Retinal pigment epithelial cell (primary cell): ENCODE data around the gene C1QTNF12.

ENCODE experiments used
- DNase-seq: peaks from one replicate; pipeline ENCODE4 v3.0.0-alpha.2; 2010; ENCODE audit warnings: low read depth
- H3K4me3 ChIP-seq: 2 replicates; pipeline ENCODE4 v1.5.1; 2011; ENCODE audit warnings: mild to moderate bottlenecking, low read length, control low read depth, moderate library complexity
- TF ChIP-seq, protein P1 (sequence below): conservative IDR thresholded peaks from 2 replicates; pipeline ENCODE4 v1.5.1; 2011; ENCODE audit warnings: low read depth, low read length, control low read depth, inconsistent platforms

C1QTNF12 gene

DNA sequence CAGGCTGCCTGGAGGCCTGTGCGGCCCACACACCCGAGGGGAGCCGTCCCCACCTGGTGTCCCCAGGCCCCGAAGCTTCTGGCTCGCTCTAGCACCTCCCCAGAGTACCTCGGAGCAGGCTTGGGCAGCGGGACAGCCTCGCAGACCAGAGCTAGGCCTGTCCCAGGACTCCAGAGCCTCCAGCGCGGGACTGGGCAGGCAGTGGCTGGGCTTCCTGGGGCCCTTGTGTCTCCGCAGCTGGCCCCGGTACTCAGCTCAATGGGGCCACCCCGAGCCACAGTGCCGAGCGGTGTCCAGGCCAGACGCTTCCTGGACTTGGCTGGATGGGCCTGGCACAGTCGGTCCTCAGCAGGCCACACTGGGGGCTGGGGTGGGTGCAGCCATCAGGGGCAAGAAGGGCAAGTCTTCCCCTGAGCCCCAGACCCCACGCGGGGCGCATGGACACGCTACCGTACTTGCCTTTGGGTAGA lies 38.6 kb upstream of the C1QTNF12 start:
- DNase-seq = no peak
- H3K4me3 ChIP-seq = no peak overlapping the region
- TF ChIP-seq, protein P1, sequence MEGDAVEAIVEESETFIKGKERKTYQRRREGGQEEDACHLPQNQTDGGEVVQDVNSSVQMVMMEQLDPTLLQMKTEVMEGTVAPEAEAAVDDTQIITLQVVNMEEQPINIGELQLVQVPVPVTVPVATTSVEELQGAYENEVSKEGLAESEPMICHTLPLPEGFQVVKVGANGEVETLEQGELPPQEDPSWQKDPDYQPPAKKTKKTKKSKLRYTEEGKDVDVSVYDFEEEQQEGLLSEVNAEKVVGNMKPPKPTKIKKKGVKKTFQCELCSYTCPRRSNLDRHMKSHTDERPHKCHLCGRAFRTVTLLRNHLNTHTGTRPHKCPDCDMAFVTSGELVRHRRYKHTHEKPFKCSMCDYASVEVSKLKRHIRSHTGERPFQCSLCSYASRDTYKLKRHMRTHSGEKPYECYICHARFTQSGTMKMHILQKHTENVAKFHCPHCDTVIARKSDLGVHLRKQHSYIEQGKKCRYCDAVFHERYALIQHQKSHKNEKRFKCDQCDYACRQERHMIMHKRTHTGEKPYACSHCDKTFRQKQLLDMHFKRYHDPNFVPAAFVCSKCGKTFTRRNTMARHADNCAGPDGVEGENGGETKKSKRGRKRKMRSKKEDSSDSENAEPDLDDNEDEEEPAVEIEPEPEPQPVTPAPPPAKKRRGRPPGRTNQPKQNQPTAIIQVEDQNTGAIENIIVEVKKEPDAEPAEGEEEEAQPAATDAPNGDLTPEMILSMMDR = no peak

DNA sequence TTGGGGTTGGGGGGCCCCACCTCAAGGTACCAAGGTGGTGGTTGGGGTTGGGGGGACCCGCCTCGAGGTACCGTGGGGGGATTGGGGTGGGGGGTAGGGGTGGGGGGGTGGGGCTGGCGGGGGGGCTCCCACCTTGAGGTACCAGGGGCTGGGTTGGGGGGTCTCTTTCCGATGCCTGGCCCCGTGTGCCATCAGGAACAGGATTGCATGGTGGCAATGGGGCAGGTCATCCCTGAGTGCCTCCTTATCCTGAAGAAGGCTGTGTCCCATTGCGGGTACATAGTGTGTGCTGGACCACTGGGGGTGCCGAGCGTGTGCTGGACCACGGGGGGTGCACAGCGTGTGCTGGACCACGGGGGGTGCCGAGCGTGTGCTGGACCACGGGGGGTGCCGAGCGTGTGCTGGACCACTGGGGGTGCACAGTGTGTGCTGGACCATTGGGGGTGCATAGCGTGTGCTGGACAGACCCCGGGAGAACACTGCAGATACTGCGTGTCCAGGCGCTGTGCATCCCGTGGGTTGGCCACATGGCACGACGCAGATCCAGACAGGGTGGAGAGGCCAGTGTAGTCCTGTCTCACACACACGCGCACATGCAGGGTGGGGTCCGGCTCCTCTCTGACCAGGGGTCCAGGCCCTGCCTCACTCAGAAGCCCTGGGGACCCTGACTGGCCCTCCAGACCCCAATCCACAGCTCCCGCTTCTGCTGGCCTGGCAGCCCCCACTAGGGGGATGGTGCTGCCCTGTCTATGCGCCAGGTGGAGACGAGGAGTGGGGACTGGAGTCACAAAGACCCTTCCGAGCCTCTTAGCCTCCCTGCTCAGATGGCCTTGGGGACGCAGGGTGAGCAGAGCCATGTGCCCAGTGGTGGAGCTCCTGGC lies 37.9 kb upstream of the C1QTNF12 start:
- no peak overlapping the region for H3K4me3 ChIP-seq
- DNase-seq = no peak
- TF ChIP-seq, protein P1 = no peak

DNA sequence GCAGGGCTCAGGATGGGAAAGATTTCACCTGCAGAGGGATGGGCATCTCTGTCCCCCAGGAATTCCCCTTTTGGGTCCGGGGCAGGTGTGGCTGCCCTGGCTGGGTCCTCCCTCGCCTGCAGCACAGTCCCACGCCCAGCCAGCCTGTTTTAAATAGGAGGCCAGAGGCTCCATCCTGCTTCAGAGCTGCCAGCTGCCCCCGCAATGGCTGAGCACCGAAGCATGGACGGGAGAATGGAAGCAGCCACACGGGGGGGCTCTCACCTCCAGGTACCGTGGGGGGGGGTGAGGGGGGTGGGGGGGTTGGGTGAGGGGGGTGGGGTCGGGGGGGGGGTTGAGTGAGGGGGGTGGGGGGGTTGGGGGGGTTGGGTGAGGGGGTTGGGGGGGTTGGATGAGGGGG lies 37.3 kb upstream of the C1QTNF12 start:
- TF ChIP-seq, protein P1 = no peak
- DNase-seq = no peak
- no peak overlapping the region for H3K4me3 ChIP-seq

DNA sequence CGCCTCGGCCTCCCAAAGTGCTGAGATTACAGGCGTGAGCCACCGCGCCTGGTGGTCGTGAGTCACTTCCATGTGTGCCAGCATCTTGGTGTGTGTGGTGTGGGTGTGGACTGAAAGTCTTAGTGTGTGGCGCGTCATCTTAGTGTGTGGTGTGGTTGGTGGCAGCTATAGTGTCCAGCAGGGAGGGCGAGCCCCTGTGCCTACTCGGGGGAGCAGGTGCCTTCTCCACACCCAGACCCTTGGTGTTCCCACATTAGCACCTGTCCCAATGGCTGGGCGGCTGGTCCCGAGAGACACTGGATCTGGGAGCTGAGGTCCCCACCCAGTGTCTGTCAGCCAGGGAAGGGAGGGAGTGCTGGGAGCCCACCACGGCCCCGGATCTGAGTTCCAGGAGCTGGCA lies 36.5 kb upstream of the C1QTNF12 start:
- no peak overlapping the region for H3K4me3 ChIP-seq
- DNase-seq = no peak
- TF ChIP-seq, protein P1 = no peak

DNA sequence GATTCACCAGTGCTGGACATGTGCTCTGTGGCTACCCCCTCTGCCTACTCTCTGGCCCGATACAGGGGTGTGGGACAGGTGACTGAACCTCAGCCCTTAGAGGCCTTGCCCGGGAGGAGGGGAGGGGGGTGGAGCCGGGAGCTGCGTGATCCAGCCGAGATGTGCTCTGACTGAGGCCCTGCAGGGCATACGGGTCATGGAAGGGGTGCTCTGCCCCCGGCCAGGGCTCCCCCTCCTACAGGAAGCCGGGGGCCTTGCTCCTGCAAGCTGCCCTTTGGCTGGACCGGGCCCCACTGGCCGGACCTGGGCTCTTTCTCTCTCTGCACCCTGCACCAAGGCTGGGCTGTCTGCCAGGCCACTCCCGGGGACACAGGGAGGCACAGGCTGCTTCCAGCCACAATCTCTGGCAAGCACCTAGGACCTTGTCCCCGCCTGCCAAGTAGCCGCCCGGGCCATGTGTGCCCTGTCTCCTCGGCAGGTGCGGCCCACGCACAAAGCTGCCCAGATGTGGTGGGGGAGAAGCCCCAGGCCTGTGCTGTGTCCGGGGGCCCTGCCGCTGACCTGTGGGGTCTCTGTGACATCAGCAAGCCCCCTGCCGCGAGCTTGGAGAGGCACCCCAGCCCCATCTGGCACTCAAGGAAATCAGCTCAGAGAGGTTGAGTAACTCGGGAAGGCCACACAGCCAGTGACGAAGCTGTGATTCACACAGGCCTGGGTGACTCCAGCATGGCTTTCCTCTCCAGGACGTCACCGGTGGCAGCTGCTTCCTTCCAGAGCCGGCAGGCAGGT lies 35.2 kb upstream of the C1QTNF12 start:
- no peak for DNase-seq
- H3K4me3 ChIP-seq = no peak overlapping the region
- TF ChIP-seq, protein P1 = no peak

DNA sequence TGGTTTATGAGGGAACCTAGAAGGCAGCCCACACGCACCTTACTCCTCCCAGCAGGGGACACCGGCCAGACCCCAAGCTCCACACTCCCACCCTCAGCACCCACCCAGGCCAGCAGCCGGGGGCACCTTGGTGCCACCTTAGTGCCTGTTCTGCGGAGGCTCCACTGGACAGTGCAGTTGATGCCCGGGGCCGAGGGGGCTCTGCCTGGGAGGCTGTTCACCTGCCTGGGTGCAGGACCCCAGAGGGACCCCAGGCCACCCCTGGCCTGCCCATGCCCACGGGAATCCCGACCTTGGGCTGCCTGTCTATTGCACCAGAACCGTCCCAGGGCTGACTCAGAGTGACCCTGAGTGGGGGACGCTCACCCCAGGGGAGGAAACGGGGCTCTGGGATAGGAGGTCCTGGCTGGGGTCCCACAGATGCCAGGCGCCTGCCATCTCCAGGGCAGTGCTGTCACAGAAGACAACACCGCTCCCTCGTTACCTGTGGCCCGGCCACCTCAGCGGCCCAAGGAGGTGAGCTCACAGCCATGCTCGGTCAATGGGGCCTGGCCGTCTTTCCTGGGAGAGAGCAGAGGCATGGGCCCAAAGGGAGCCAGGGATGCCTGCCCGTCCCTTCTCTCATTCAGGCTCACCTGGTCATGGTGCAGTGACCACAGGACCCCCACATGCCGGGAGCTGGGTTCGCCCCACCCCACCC lies 34.4 kb upstream of the C1QTNF12 start:
- no peak overlapping the region for H3K4me3 ChIP-seq
- no peak for DNase-seq
- TF ChIP-seq, protein P1 = no peak
